DND-41 (cell line): ENCODE measurements around the gene SOWAHC.

Experiments
- ATAC-seq: fragments of 200-7000 bp; cut with Tn5 transposase; 3 replicates; pipeline ENCODE4 v1.9.1; 2021; ENCODE audit warnings: low read depth; ENCODE audit not compliant: insufficient read depth
- DNase-seq: peaks from one replicate; pipeline ENCODE4 v3.0.0-alpha.2; 2020
- H2AFZ ChIP-seq: 2 replicates; pipeline ENCODE4 v1.6.0; 2012; ENCODE audit warnings: low read depth, low read length
- H3K27ac ChIP-seq: 2 replicates; pipeline ENCODE4 v1.5.1; 2012; ENCODE audit warnings: low read length, inconsistent platforms
- H3K27me3 ChIP-seq: fragments of 200-600 bp; sonication (generic); 2 replicates; pipeline ENCODE4 v1.6.0; 2012; ENCODE audit warnings: low read length, mild to moderate bottlenecking, inconsistent platforms; ENCODE audit not compliant: insufficient read depth, poor library complexity
- H3K36me3 ChIP-seq: 2 replicates; pipeline ENCODE4 v1.5.1; 2012; ENCODE audit warnings: low read length, inconsistent platforms; ENCODE audit not compliant: insufficient read depth
- H3K4me1 ChIP-seq: 2 replicates; pipeline ENCODE4 v1.5.1; 2012; ENCODE audit warnings: mild to moderate bottlenecking, low read length; ENCODE audit not compliant: insufficient read depth
- H3K4me2 ChIP-seq: 2 replicates; pipeline ENCODE4 v1.6.0; 2012; ENCODE audit warnings: mild to moderate bottlenecking, moderate library complexity, low read length, inconsistent platforms; ENCODE audit not compliant: insufficient read depth
- H3K4me3 ChIP-seq, 2 experiments: fragments of 200-600 bp in 1 of 2; shearing (Covaris generic) in 1 of 2; 2 replicates each; pipeline ENCODE4 v1.5.1; 2012 to 2016; ENCODE audit warnings: inconsistent platforms in 2 of 2, low read length in 2 of 2, mild to moderate bottlenecking in 2 of 2, low read depth in 1 of 2, moderate library complexity in 1 of 2
- H3K79me2 ChIP-seq: 2 replicates; pipeline ENCODE4 v1.6.0; 2012; ENCODE audit warnings: low read length, inconsistent platforms; ENCODE audit not compliant: insufficient read depth
- H3K9ac ChIP-seq: 2 replicates; pipeline ENCODE4 v1.6.0; 2012; ENCODE audit warnings: low read depth, mild to moderate bottlenecking, inconsistent platforms, low read length, moderate library complexity
- H3K9me3 ChIP-seq: 2 replicates; pipeline ENCODE4 v1.5.1; 2012; ENCODE audit warnings: low read length, moderate library complexity, mild to moderate bottlenecking, inconsistent platforms; ENCODE audit not compliant: insufficient read depth, severe bottlenecking
- H4K20me1 ChIP-seq: 2 replicates; pipeline ENCODE4 v1.6.0; 2012; ENCODE audit warnings: low read length; ENCODE audit not compliant: insufficient read depth
- CTCF ChIP-seq: IDR thresholded peaks from 2 replicates; pipeline ENCODE4 v1.5.1; 2012; ENCODE audit warnings: borderline replicate concordance, low read length, moderate library complexity, mild to moderate bottlenecking; ENCODE audit not compliant: poor library complexity, severe bottlenecking; ENCODE audit errors: extremely low read depth
- EZH2 ChIP-seq: IDR thresholded peaks from 3 replicates; pipeline ENCODE4 v1.6.1; 2012; ENCODE audit warnings: borderline replicate concordance, low read depth, mild to moderate bottlenecking, moderate library complexity, low read length, inconsistent platforms; ENCODE audit not compliant: severe bottlenecking

The SOWAHC gene

GRCh38 chr2:109633284-109633961, 19.3 kb downstream of the SOWAHC start:
- H3K36me3 ChIP-seq, result no peaks in the 10 kb centered on the region
- no peak for ATAC-seq
- H3K9ac ChIP-seq, result no peak overlapping the region
- H2AFZ ChIP-seq, result no peak overlapping the region
- H3K27me3 ChIP-seq, result no peaks in the 10 kb centered on the region
- H3K4me3 ChIP-seq, result no peak overlapping the region
- H3K79me2 ChIP-seq, result no peaks in the 10 kb centered on the region
- no peak for TF ChIP-seq EZH2
- TF ChIP-seq CTCF, result no peak
- H4K20me1 ChIP-seq, result no peaks in the 10 kb centered on the region
- no peak overlapping the region for H3K27ac ChIP-seq
- no peaks in the 10 kb centered on the region for H3K4me1 ChIP-seq
- H3K4me2 ChIP-seq, result no peak overlapping the region
- DNase-seq, result no peak
- no peaks in the 10 kb centered on the region for H3K9me3 ChIP-seq

GRCh38 chr2:109635426-109636304, 21.5 kb downstream of the SOWAHC start:
- DNase-seq (no peak), ATAC-seq (no peak)
- H3K9ac ChIP-seq, result no peak overlapping the region
- H3K79me2 ChIP-seq, result no peaks in the 10 kb centered on the region
- no peaks in the 10 kb centered on the region for H3K9me3 ChIP-seq
- H3K36me3 ChIP-seq, result no peaks in the 10 kb centered on the region
- H3K27me3 ChIP-seq, result no peaks in the 10 kb centered on the region
- no peak for TF ChIP-seq CTCF
- TF ChIP-seq EZH2, result no peak
- H3K27ac ChIP-seq, result no peak overlapping the region
- no peak overlapping the region for H3K4me2 ChIP-seq
- no peaks in the 10 kb centered on the region for H3K4me1 ChIP-seq
- H2AFZ ChIP-seq, result no peak overlapping the region
- H3K4me3 ChIP-seq, result no peak overlapping the region
- no peaks in the 10 kb centered on the region for H4K20me1 ChIP-seq

- Histone ChIP-seq H3K79me2 (no peaks in the 10 kb centered on the region), H4K20me1 (no peaks in the 10 kb centered on the region), H3K4me3 (no peak overlapping the region), H3K9me3 (no peaks in the 10 kb centered on the region), H3K4me2 (no peak overlapping the region), H3K27ac (no peak overlapping the region), H3K36me3 (no peaks in the 10 kb centered on the region), H3K4me1 (no peaks in the 10 kb centered on the region), H3K9ac (no peak overlapping the region), H3K27me3 (no peaks in the 10 kb centered on the region), H2AFZ (no peak overlapping the region)
- ATAC-seq (no peak), DNase-seq (no peak)
- TF ChIP-seq EZH2 (no peak), CTCF (no peak)
Observed at GRCh38 chr2:109636317-109636716, 22.2 kb downstream of the SOWAHC start.
